Stimulated activated CD4-positive, alpha-beta T cell treated with anti-CD3 and anti-CD28 coated beads, Interleukin-2, amount 100 ng/mL, for 24 hours (primary cell): ENCODE results near the gene CBFA2T3.

Source experiments
- DNase-seq, 2 donors: peaks; one replicate each; pipeline ENCODE4 v3.0.0-alpha.2; 2020

The CBFA2T3 gene

GRCh38 chr16:88974916-88975215 is 2.1 kb downstream of the CBFA2T3 start:
- no peak for DNase-seq

GRCh38 chr16:88974080-88974915 is 2.7 kb downstream of the CBFA2T3 start:
- no peak for DNase-seq

DNA sequence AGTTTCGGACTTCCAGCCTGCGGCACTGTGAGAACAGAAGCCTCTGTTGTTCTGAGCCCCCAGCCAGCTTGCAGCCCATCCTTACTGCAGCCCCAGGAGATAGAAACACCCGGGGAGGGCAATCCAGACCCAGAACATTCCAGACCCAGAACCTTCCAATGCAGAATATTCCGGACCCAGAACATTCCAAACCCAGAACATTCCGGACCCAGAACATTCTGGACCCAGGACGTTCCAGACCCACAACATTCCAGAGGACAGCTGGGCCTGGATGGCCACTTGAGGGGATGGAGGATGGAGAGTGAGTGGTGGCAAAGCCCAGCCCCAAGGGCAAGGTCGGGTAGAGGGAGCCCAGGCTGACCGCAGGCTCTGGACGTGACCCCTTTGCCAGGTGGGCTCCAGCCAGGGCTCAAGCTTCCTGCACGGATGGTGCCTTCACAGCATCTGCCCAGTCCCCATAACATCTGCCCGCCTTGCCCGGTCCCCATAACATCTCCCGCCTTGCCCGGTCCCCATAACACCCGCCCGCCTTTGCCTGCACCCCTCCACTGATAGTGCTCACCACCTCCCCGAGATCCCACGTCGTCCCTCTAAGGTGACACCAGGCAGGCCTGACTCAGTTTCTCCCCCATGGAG is 3.5 kb downstream of the CBFA2T3 start:
- no peak for DNase-seq

- DNase-seq: no peak
These were observed 4.0 kb downstream of the CBFA2T3 start for GRCh38 chr16:88973007-88973410.

DNA sequence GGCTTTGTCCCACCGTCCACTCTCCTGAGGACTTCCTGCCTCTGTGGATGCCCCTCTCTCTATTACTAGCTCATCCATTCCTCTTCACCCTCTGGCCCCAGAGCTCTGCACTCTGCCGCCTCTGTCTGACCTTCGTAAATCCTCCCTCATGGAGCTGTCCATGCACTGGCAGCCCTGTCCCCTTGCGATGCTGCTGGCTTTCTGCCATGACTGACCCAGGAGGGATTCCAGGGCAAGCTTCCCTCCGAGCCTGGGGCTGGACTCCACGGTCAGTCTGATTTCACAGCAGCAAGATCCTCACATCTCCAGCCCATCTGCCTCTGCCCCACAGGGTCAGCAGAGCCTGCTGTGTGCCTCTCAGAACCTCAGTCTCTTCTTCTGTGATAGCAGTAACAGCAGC is 4.7 kb downstream of the CBFA2T3 start:
- DNase-seq: no peak

DNA sequence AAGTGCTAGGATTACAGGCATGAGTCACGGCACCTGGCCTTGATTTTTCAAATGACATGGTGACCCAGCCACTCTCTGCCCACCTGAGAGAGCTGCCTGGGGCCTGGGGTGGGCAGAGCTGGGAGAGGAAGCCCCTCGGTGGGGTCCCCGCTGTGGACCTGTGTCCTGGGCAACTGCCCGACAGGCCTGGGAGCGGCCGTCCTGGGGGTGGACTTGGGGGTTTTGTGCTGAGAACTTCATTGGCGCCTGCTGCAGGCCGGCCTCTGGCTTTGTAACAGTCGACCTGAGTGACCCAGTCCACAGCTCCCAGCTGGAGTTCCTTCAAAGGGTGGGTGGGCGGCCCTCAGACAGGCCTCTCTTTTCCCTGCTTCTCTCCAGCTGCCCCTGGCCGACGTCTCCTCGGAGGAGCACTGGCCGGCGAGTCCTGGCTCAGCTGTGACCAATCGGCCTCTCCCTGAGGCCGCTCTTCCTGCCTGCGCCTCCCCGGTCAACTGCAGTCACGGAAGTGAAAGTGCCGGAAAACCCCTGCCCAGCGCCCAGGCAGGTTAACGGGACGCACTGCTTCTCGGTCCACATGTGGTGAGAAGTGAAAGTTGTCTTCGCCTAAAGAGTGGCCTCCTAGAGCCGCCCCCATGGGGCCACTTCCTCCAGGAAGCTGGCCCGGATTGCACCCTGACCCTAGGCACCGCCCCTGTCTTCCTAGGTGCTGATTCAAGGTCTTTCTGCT is 5.5 kb downstream of the CBFA2T3 start:
- DNase-seq: no peak

GRCh38 chr16:88970539-88971065 is 6.4 kb downstream of the CBFA2T3 start:
- no peak for DNase-seq

DNA sequence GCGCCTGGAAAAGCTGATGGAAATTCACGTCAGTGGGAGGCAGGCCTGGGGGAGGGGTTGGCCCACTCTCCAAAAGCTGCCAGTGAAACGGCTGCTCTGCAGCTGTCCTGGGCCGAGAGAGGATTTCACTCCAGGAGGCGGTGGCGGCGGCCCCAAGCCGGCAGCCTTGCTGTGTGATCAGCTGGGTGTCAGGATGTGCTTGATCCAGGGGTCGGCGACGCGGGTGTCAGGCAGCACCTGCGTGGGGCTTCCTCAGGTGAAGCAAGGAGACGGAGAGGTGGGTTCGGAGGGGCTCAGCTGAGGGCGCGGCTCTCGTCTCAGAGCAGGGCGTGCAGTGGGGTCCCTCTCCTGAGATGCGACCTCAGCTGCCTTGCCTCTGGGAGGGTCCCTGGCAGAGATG is 7.0 kb downstream of the CBFA2T3 start:
- DNase-seq: no peak

GRCh38 chr16:88969361-88969831 is 7.6 kb downstream of the CBFA2T3 start:
- DNase-seq: no peak

GRCh38 chr16:88968589-88969280 is 8.3 kb downstream of the CBFA2T3 start:
- DNase-seq: no peak

- DNase-seq: no peak
These were observed 9.0 kb downstream of the CBFA2T3 start for GRCh38 chr16:88967830-88968588.

DNA sequence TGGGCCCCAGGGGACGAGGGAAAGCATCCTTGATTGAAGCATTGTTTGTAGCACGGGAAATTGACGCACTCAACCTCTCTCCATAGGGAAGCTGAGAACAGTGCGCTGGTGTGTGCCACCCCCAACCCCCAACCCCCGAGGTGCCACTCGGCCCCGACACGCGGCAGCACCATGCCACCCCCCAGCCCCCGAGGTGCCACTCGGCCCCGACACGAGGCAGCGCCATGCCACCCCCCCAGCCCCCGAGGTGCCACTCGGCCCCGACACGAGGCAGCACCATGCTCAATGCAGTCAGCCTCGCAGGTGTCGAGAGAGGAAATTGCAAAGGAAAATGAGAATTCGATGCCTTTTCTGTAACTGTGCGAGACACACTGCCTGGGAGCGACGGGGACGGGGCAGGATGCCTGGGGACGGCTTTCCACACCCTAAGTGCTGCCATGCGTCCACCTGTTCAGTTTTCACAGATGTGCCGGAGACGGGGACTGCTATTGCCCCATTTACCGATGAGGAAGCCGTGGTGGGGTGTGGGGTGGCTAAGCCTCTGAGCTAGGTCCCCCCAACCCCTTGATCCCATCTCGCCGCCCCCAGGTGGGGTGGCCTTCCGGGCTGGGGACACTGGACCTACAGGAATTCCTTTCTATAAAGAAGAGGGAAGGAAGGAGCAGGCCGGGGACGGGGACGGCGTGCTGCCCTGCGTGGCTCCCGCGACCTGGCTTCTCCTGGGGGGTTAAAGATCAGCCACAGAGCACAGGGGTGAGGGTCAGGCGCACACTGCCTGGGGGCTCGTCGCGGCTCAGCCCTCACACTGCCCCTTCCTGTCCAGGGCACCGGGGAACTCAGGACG is 9.8 kb downstream of the CBFA2T3 start:
- DNase-seq: no peak

GRCh38 chr16:88965826-88966480 is 11.1 kb downstream of the CBFA2T3 start:
- DNase-seq: no peak

DNA sequence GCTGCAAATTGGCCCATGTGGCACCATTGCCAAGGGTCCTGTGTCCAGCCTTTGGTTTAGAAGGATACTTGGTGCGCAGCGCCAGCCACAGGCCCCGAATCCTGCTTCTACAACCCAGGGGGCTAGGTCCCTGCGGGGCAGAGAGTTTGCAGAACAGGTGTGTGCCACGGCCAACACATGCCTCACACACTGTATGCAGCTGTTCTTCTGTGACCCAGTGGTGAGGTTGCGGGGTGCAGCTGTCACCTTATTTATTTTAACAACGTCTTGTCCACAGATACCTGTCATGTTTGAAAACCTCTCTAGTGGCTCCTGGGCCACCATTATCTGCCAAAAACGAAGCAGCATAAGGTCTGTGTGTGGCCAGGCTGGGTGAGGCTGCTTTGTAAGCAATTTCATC is 11.6 kb downstream of the CBFA2T3 start:
- DNase-seq: no peak

DNA sequence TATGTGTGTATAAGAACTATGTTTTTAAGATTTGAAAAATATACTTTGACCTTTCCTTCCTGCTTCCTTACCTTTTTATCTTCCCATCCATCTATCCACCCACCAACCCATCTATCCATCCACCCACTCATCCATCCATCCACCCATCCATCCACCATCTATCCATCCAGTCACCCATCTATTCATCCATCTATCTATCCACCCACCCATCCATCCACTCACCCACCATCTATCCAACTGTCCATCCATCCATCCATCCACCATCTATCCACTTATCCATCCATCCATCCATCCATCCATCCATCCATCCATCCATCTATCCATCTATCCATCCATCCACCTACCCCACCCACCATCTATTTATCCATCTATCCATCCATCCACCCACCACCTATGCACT is 12.4 kb downstream of the CBFA2T3 start:
- no peak for DNase-seq

DNA sequence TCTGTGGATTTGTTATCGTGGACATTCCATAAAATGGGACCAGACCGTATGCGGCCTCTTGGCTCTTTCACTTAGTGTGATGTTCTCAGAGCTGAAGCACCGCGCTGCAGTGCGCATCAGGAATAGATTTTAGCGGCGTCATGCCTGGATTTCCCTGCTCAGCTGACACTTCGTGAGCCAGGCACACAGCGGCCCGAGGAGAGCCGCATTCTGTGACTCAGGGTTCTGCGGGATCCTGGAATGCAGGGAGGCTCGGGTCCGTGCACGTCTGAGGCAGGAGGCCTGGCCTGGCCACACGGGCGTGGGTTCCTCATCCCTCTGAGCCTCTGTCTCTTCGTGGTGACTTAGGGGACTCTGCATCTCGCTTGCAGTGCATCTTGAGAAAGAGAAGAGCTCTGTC is 13.4 kb downstream of the CBFA2T3 start:
- no peak for DNase-seq

- DNase-seq: no peak
These were observed 14.4 kb downstream of the CBFA2T3 start for GRCh38 chr16:88962478-88963152.

GRCh38 chr16:88961011-88961410 is 16.0 kb downstream of the CBFA2T3 start:
- no peak for DNase-seq

DNA sequence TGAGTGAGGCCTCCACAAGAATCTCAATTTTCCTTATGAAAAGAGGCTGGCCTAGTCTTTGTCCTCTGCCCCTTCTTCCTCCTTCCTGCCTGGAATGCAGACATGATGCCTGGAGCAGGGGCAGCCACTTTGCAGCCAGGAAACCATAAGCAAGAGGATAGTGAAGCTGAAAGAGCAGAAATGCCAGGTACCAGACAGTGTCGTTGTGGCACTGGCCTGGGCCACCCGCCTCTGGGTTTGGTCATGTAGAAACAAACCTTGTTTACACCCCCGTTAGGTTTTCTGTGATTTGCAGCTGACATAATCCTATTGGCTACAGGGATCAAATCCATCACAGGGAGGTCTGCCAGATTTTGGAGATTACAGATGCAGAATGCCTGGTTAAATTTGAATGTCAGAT is 16.5 kb downstream of the CBFA2T3 start:
- no peak for DNase-seq

DNA sequence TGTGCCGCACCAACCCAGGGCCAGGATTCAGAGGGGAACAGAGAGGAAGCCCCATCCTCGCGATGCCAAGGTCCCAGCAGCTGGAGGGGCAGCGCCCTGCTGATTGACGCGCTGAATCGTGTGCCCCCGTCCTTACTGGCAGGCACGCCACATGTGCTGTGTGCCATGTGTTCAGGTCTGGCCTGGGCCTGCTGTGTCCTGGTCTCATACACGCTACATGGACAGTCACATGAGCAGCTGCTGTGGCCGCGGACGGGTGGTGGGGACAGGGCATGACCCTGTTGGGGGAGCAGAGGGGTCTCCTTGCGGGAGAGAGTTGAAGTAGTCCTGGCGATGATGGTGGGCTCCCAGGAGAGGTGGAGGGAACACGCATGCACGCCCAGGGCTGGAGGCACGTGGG is 18.0 kb downstream of the CBFA2T3 start:
- no peak for DNase-seq
